WTC11 (cell line): Measurements from ENCODE around the gene SLC25A23. TPM values are rescaled to one million over a fixed set of nuclear protein-coding genes. Genes with fewer than 3 reads are reported as not detected.

ENCODE experiments used
- ATAC-seq: fragments of 200-7000 bp; cut with Tn5 transposase; 2 replicates; pipeline ENCODE4 v1.10.0; 2021; ENCODE audit warnings: mild to moderate bottlenecking, moderate library complexity
- CTCF ChIA-PET: fragments of 300-600 bp; sonication (Branson Sonifier 250); formaldehyde crosslinking; loops from one replicate; lab custom pipeline; 2021; ENCODE audit warnings: antibody characterized with exemption; lab: Charles Lee
- POLR2A ChIA-PET: fragments of 350-600 bp; sonication (Branson Sonifier 250); formaldehyde crosslinking; loops from one replicate; lab custom pipeline; 2021; ENCODE audit warnings: antibody characterized with exemption; lab: Charles Lee
- DNase-seq: peaks from one replicate; pipeline ENCODE4 v3.0.0; 2021; ENCODE audit warnings: low spot score
- H3K27ac Mint-ChIP-seq: 2 replicates; pipeline ENCODE4 v1.8.0; 2021; ENCODE audit warnings: mixed read lengths
- H3K27me3 Mint-ChIP-seq: 2 replicates; pipeline ENCODE4 v1.8.0; 2021; ENCODE audit warnings: low read depth, mild to moderate bottlenecking, moderate library complexity, mixed read lengths
- H3K36me3 Mint-ChIP-seq: 2 replicates; pipeline ENCODE4 v1.8.0; 2021; ENCODE audit warnings: mixed read lengths
- H3K4me1 Mint-ChIP-seq: 2 replicates; pipeline ENCODE4 v1.8.0; 2022; ENCODE audit warnings: mixed read lengths
- H3K4me3 Mint-ChIP-seq: 2 replicates; pipeline ENCODE4 v1.8.0; 2021; ENCODE audit warnings: mild to moderate bottlenecking, moderate library complexity, mixed read lengths
- H3K9me3 Mint-ChIP-seq: 2 replicates; pipeline ENCODE4 v1.8.0; 2021; ENCODE audit warnings: mixed read lengths
- CBFB ChIP-seq: sonication (generic); formaldehyde crosslinking; IDR thresholded peaks from 2 replicates; pipeline ENCODE4 v1.8.1; 2022; ENCODE audit warnings: mild to moderate bottlenecking, low read depth, missing genetic modification reagents
- CREM ChIP-seq: sonication (generic); formaldehyde crosslinking; IDR thresholded peaks from 2 replicates; pipeline ENCODE4 v1.8.1; 2022; ENCODE audit warnings: mild to moderate bottlenecking, missing genetic modification reagents, moderate library complexity
- E2F5 ChIP-seq: sonication (generic); formaldehyde crosslinking; IDR thresholded peaks from 2 replicates; pipeline ENCODE4 v1.8.1; 2022; ENCODE audit warnings: mild to moderate bottlenecking, moderate library complexity, missing genetic modification reagents
- ELF4 ChIP-seq: sonication (generic); formaldehyde crosslinking; IDR thresholded peaks from 2 replicates; pipeline ENCODE4 v1.8.1; 2022; ENCODE audit warnings: low read depth, mild to moderate bottlenecking, moderate library complexity, missing genetic modification reagents
- FOXJ3 ChIP-seq: sonication (generic); formaldehyde crosslinking; IDR thresholded peaks from 2 replicates; pipeline ENCODE4 v1.9.0; 2021; ENCODE audit warnings: missing genetic modification reagents, mild to moderate bottlenecking, borderline replicate concordance
- FOXP4 ChIP-seq: sonication (generic); formaldehyde crosslinking; IDR thresholded peaks from 2 replicates; pipeline ENCODE4 v1.8.0; 2022; ENCODE audit warnings: mild to moderate bottlenecking, missing genetic modification reagents
- GRHL2 ChIP-seq: fragments of 250-450 bp; sonication (Bioruptor Pico); IDR thresholded peaks from 2 replicates; pipeline ENCODE4 v1.8.0; 2022; ENCODE audit warnings: mild to moderate bottlenecking, moderate library complexity; ENCODE audit not compliant: insufficient replicate concordance, severe bottlenecking
- GTF2I ChIP-seq: fragments of 250-450 bp; sonication (Bioruptor Pico); conservative IDR thresholded peaks from 2 replicates; pipeline ENCODE4 v1.4.0; 2021; ENCODE audit warnings: mild to moderate bottlenecking
- JAZF1 ChIP-seq: fragments of 250-450 bp; sonication (Bioruptor Pico); IDR thresholded peaks from 2 replicates; pipeline ENCODE4 v1.9.0; 2021; ENCODE audit warnings: moderate library complexity, mild to moderate bottlenecking, inconsistent platforms
- NFE2L1 ChIP-seq: sonication (generic); formaldehyde crosslinking; IDR thresholded peaks from 2 replicates; pipeline ENCODE4 v1.8.1; 2023; ENCODE audit warnings: missing genetic modification reagents
- NR2C2 ChIP-seq: sonication (generic); formaldehyde crosslinking; IDR thresholded peaks from 2 replicates; pipeline ENCODE4 v1.8.0; 2022; ENCODE audit warnings: mild to moderate bottlenecking, missing genetic modification reagents
- PRRX2 ChIP-seq: fragments of 250-450 bp; sonication (Bioruptor Pico); IDR thresholded peaks from 2 replicates; pipeline ENCODE4 v1.8.0; 2021; ENCODE audit warnings: mild to moderate bottlenecking
- USF1 ChIP-seq: sonication (generic); formaldehyde crosslinking; IDR thresholded peaks from 2 replicates; pipeline ENCODE4 v1.8.0; 2022; ENCODE audit warnings: mild to moderate bottlenecking, missing genetic modification reagents
- ZBTB43 ChIP-seq: sonication (generic); formaldehyde crosslinking; IDR thresholded peaks from 2 replicates; pipeline ENCODE4 v1.8.1; 2023; ENCODE audit warnings: mild to moderate bottlenecking, missing genetic modification reagents
- ZMAT4 ChIP-seq: fragments of 250-450 bp; sonication (Bioruptor Pico); IDR thresholded peaks from 2 replicates; pipeline ENCODE4 v1.9.0; 2021; ENCODE audit warnings: mild to moderate bottlenecking
- ZNF121 ChIP-seq: sonication (generic); formaldehyde crosslinking; IDR thresholded peaks from 2 replicates; pipeline ENCODE4 v1.8.0; 2023; ENCODE audit warnings: missing genetic modification reagents
- ZNF138 ChIP-seq: sonication (generic); formaldehyde crosslinking; conservative IDR thresholded peaks from 2 replicates; pipeline ENCODE4 v1.8.1; 2022; ENCODE audit warnings: mild to moderate bottlenecking, moderate library complexity, missing genetic modification reagents
- ZNF396 ChIP-seq: fragments of 250-450 bp; sonication (Bioruptor Pico); IDR thresholded peaks from 2 replicates; pipeline ENCODE4 v1.8.0; 2021; ENCODE audit warnings: mild to moderate bottlenecking, moderate library complexity, borderline replicate concordance
- ZNF416 ChIP-seq: fragments of 250-450 bp; sonication (Bioruptor Pico); IDR thresholded peaks from 2 replicates; pipeline ENCODE4 v1.9.0; 2021; ENCODE audit warnings: mild to moderate bottlenecking, inconsistent platforms
- ZNF425 ChIP-seq: fragments of 250-450 bp; sonication (Bioruptor Pico); conservative IDR thresholded peaks from 2 replicates; pipeline ENCODE4 v1.9.0; 2021; ENCODE audit warnings: mild to moderate bottlenecking
- ZNF671 ChIP-seq: fragments of 250-450 bp; sonication (Bioruptor Pico); IDR thresholded peaks from 2 replicates; pipeline ENCODE4 v1.8.0; 2021; ENCODE audit warnings: mild to moderate bottlenecking
- ZSCAN18 ChIP-seq: fragments of 250-450 bp; sonication (Bioruptor Pico); IDR thresholded peaks from 2 replicates; pipeline ENCODE4 v2.1.2; 2022; ENCODE audit warnings: mild to moderate bottlenecking, moderate library complexity
- total RNA-seq: library from RNA; stranded (reverse); gene quantifications from 3 replicates; pipeline ENCODE4 v1.2.3, GENCODE V29; 2021
- TF ChIP-seq, protein P1 (sequence below): sonication (generic); formaldehyde crosslinking; IDR thresholded peaks from 2 replicates; pipeline ENCODE4 v1.8.0; 2023; ENCODE audit warnings: missing genetic modification reagents
- TF ChIP-seq, protein P2 (sequence below): fragments of 250-450 bp; sonication (Bioruptor Pico); IDR thresholded peaks from 2 replicates; pipeline ENCODE4 v1.9.0; 2021; ENCODE audit warnings: moderate library complexity, mild to moderate bottlenecking, inconsistent platforms, borderline replicate concordance

The SLC25A23 gene
- total RNA-seq, 1 experiment from 2014 or later, result 63.6 TPM

DNA sequence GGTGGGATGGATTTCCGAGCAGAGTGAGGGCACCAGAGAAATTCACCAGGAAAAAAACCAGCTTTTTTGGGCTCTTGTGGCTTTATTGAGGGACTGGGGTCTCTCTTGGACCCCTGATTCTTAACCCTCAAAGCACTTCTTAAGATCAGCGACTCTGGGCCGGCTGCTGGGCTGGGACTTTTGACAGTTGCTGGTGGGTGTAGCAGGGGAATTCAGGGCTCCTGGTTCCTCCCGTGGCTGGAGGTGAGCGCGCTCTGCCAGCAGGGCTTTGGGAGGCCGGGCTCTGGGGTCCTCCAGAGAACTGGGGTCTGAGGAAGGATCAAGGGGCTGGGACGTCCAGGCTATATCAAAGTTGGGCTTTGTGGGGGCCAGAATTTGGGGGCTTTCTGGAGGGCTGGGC is 7.8 kb upstream of the SLC25A23 start:
- H3K27ac Mint-ChIP-seq, result no peak overlapping the region
- peaks cover 8% of the 10 kb centered on the region for H3K27me3 Mint-ChIP-seq
- H3K4me1 Mint-ChIP-seq, result peaks cover 15% of the 10 kb centered on the region
- TF ChIP-seq USF1 (CRISPR knock-in tag), result no peak
- TF ChIP-seq, protein P1, sequence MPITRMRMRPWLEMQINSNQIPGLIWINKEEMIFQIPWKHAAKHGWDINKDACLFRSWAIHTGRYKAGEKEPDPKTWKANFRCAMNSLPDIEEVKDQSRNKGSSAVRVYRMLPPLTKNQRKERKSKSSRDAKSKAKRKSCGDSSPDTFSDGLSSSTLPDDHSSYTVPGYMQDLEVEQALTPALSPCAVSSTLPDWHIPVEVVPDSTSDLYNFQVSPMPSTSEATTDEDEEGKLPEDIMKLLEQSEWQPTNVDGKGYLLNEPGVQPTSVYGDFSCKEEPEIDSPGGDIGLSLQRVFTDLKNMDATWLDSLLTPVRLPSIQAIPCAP (CRISPR knock-in tag), result no peak
- TF ChIP-seq ZNF396 (CRISPR knock-in tag), result no peak
- TF ChIP-seq ZSCAN18, result no peak
- no peak for TF ChIP-seq ELF4 (CRISPR knock-in tag)
- TF ChIP-seq NR2C2, result no peak
- no peak for TF ChIP-seq GRHL2
- TF ChIP-seq CREM (CRISPR knock-in tag), result no peak
- TF ChIP-seq CBFB (CRISPR knock-in tag), result no peak
- no peak for TF ChIP-seq ZBTB43
- TF ChIP-seq E2F5 (CRISPR knock-in tag), result no peak
- TF ChIP-seq ZMAT4, result no peak
- no peak for TF ChIP-seq ZNF671 (CRISPR knock-in tag)
- no peak for TF ChIP-seq GTF2I (CRISPR knock-in tag)
- TF ChIP-seq ZNF416, result no peak
- H3K4me3 Mint-ChIP-seq, result no peak overlapping the region
- ChIA-PET CTCF (no interaction called here), POLR2A (no interaction called here)
- H3K36me3 Mint-ChIP-seq, result peaks cover 3% of the 10 kb centered on the region; the same call in 1 of the 2 replicates
- H3K9me3 Mint-ChIP-seq, result no peaks in the 10 kb centered on the region
- DNase-seq, result no peak
- ATAC-seq, result no peak

- Mint-ChIP-seq H3K27ac (no peak overlapping the region), H3K36me3 (peaks cover 3% of the 10 kb centered on the region; the same call in 1 of the 2 replicates), H3K4me3 (no peak overlapping the region), H3K9me3 (no peaks in the 10 kb centered on the region), H3K4me1 (peaks cover 15% of the 10 kb centered on the region), H3K27me3 (peaks cover 13% of the 10 kb centered on the region)
- ChIA-PET POLR2A (no interaction called here), CTCF (no interaction called here)
- no peak for DNase-seq
- ATAC-seq, result no peak
- TF ChIP-seq ZNF138 (CRISPR knock-in tag), result no peak
- no peak for TF ChIP-seq PRRX2
- no peak for TF ChIP-seq ZNF416
- TF ChIP-seq ZBTB43, result no peak
- TF ChIP-seq, protein P2, sequence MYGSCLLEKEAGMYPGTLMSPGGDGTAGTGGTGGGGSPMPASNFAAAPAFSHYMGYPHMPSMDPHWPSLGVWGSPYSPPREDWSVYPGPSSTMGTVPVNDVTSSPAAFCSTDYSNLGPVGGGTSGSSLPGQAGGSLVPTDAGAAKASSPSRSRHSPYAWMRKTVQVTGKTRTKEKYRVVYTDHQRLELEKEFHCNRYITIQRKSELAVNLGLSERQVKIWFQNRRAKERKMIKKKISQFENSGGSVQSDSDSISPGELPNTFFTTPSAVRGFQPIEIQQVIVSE (CRISPR knock-in tag), result no peak
- no peak for TF ChIP-seq FOXJ3 (CRISPR knock-in tag)
- TF ChIP-seq ZNF121 (CRISPR knock-in tag), result no peak
- no peak for TF ChIP-seq NFE2L1 (CRISPR knock-in tag)
- TF ChIP-seq FOXP4 (CRISPR knock-in tag), result no peak
- TF ChIP-seq JAZF1 (CRISPR knock-in tag), result no peak
- TF ChIP-seq ZNF425 (CRISPR knock-in tag), result no peak
Measured at GRCh38 chr19:6466526-6467248, 7.1 kb upstream of the SLC25A23 start.
